Kidney (tissue), 14 donors: Measurements from ENCODE around the gene SIM2. TPM values are rescaled to one million over a fixed set of nuclear protein-coding genes. Genes with fewer than 3 reads are reported as not detected.

Experiments used
- DNase-seq, 5 donors: peaks; one replicate each; pipeline ENCODE4 v3.0.0-alpha.2; 2013 to 2020
- FAIRE-seq: peaks from 2 replicates; lab custom pipeline; 2012; peaks lifted over from hg19 to GRCh38; lab: Jason Lieb, UNC
- H3K27ac ChIP-seq, 2 donors: one replicate each; pipeline ENCODE4 v1.7.0; 2013; ENCODE audit warnings: low read depth in 2 of 2, low read length in 2 of 2, inconsistent platforms in 1 of 2
- H3K27me3 ChIP-seq: one replicate; pipeline ENCODE4 v1.7.1; 2013; ENCODE audit warnings: low read length, inconsistent platforms; ENCODE audit not compliant: control insufficient read depth, insufficient read depth
- H3K36me3 ChIP-seq, 3 donors: one replicate each; pipeline versions ENCODE4 v1.7.0 to v1.7.1; 2013; ENCODE audit warnings: low read length in 3 of 3, control low read depth in 1 of 3, inconsistent platforms in 1 of 3; ENCODE audit not compliant: insufficient read depth in 3 of 3, control insufficient read depth in 2 of 3
- H3K4me1 ChIP-seq, 3 donors: one replicate each; pipeline versions ENCODE4 v1.7.0 to v1.7.1; 2013; ENCODE audit warnings: low read length in 3 of 3, inconsistent platforms in 1 of 3, low read depth in 1 of 3; ENCODE audit not compliant: control insufficient read depth in 2 of 3, insufficient read depth in 2 of 3
- H3K4me3 ChIP-seq, 3 donors: one replicate each; pipeline versions ENCODE4 v1.7.0 to v1.8.1; 2013; ENCODE audit warnings: low read length in 3 of 3, control low read depth in 1 of 3, inconsistent platforms in 1 of 3
- H3K9ac ChIP-seq, 3 donors: one replicate each; pipeline versions ENCODE4 v1.7.0 to v1.7.1; 2013; ENCODE audit warnings: low read length in 3 of 3, control low read depth in 1 of 3, inconsistent platforms in 1 of 3
- H3K9me3 ChIP-seq, 3 donors: one replicate each; pipeline versions ENCODE4 v1.7.0 to v1.7.1; 2013; ENCODE audit warnings: low read length in 3 of 3, control low read depth in 1 of 3, inconsistent platforms in 1 of 3; ENCODE audit not compliant: control insufficient read depth in 2 of 3, insufficient read depth in 1 of 3
- intact Hi-C: fragments of 100-400 bp; cut with DNase I; formaldehyde crosslinking; loops from one replicate; pipeline ENCODE4 v1.11.1; 2022
- polyA plus RNA-seq: library from polyadenylated mRNA; stranded (reverse); fragments of 350-450 nt; fragmentation: Illumina TruSeq; extraction: RNeasy Lipid Tissue Mini Kit (QIAGEN cat#74804); gene quantifications from one replicate; pipeline ENCODE4 v1.2.3, GENCODE V29; 2014; ENCODE audit warnings: low read depth, low replicate concordance; ENCODE audit not compliant: insufficient read depth
- total RNA-seq: library from RNA; stranded (reverse); fragmentation: NEBNext Ultra II Directional; extraction: Animal tissue kit (Norgen Biotek cat#: 25700); gene quantifications from one replicate; pipeline ENCODE4 v1.2.1, GENCODE V29; 2021
- TF ChIP-seq, protein P1 (sequence below): IDR thresholded peaks from 3 replicates; pipeline ENCODE4 v1.5.1; 2012; ENCODE audit warnings: mild to moderate bottlenecking, moderate library complexity, borderline replicate concordance; ENCODE audit not compliant: insufficient read depth; ENCODE audit errors: extremely low read depth
- donor health status: control.
- donor health status: control.
- donor health status: control.
- donor health status: control.
- donor health status: control.
- donor health status: DM: yes; HTN: yes; CAD: no.
- donor health status: Normal renal cell carcinoma (clear cell type).

Gene SIM2
- total and polyA plus RNA-seq, 2 donors from 2014 or later = 6.5 to 71.3 TPM

- H3K27me3 ChIP-seq = no peaks in the 10 kb centered on the region
- no peaks in the 10 kb centered on the region for H3K9me3 ChIP-seq
- H3K9ac ChIP-seq = no peak overlapping the region
- no peak overlapping the region for H3K27ac ChIP-seq
- TF ChIP-seq, protein P1, sequence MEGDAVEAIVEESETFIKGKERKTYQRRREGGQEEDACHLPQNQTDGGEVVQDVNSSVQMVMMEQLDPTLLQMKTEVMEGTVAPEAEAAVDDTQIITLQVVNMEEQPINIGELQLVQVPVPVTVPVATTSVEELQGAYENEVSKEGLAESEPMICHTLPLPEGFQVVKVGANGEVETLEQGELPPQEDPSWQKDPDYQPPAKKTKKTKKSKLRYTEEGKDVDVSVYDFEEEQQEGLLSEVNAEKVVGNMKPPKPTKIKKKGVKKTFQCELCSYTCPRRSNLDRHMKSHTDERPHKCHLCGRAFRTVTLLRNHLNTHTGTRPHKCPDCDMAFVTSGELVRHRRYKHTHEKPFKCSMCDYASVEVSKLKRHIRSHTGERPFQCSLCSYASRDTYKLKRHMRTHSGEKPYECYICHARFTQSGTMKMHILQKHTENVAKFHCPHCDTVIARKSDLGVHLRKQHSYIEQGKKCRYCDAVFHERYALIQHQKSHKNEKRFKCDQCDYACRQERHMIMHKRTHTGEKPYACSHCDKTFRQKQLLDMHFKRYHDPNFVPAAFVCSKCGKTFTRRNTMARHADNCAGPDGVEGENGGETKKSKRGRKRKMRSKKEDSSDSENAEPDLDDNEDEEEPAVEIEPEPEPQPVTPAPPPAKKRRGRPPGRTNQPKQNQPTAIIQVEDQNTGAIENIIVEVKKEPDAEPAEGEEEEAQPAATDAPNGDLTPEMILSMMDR = no peak
- no peak overlapping the region for H3K4me3 ChIP-seq
- intact Hi-C loops = no loop called here
- no peak for FAIRE-seq
- peaks cover 0 to 2% (median 0%) of the 10 kb centered on the region in 3 donors for H3K4me1 ChIP-seq
- H3K36me3 ChIP-seq = no peaks in the 10 kb centered on the region
- DNase-seq = no peak
Measured at GRCh38 chr21:36751383-36751782, 52.5 kb downstream of the SIM2 start.

GRCh38 chr21:36753556-36753955 lies 54.6 kb downstream of the SIM2 start:
- Histone ChIP-seq H3K27me3 (no peaks in the 10 kb centered on the region), H3K4me3 (no peak overlapping the region), H3K9me3 (no peaks in the 10 kb centered on the region), H3K4me1 (no peaks in the 10 kb centered on the region), H3K36me3 (no peaks in the 10 kb centered on the region), H3K27ac (no peak overlapping the region), H3K9ac (no peak overlapping the region)
- TF ChIP-seq, protein P1 = no peak
- DNase-seq (no peak), FAIRE-seq (no peak)
- intact Hi-C loops = no loop called here

GRCh38 chr21:36754241-36754898 lies 55.5 kb downstream of the SIM2 start:
- intact Hi-C loops = no loop called here
- Histone ChIP-seq H3K36me3 (no peaks in the 10 kb centered on the region), H3K9ac (no peak overlapping the region)

More at GRCh38 chr21:36754241-36754898, 55.5 kb downstream of the SIM2 start:
- Histone ChIP-seq H3K9me3 (no peaks in the 10 kb centered on the region), H3K27ac (no peak overlapping the region), H3K27me3 (no peaks in the 10 kb centered on the region), H3K4me1 (no peaks in the 10 kb centered on the region), H3K4me3 (no peak overlapping the region)
- DNase-seq = no peak
- TF ChIP-seq, protein P1 = no peak
- no peak for FAIRE-seq
